SK-N-SH (cell line): Measurements from ENCODE around the gene USP10. TPM values are rescaled to one million over a fixed set of nuclear protein-coding genes. Genes with fewer than 3 reads are reported as not detected.

Source experiments
- CTCF ChIA-PET: fragments of 300-600, 350-600 bp; formaldehyde crosslinking; extraction: SDS; loops from one replicate; lab custom pipeline; 2021; lab: Yijun Ruan, JAX
- POLR2A ChIA-PET: fragments of 350-600 bp; sonication (Branson Sonifier 250); formaldehyde crosslinking; extraction: SDS; loops from one replicate; lab custom pipeline; 2020; ENCODE audit warnings: antibody characterized with exemption, inconsistent platforms; lab: Yijun Ruan, JAX
- DNase-seq: peaks from one replicate; pipeline ENCODE4 v3.0.0; 2012
- H2AFZ ChIP-seq: fragments of 200-600 bp; sonication (generic); 2 replicates; pipeline ENCODE4 v1.8.1; 2016; ENCODE audit warnings: antibody characterized with exemption, mild to moderate bottlenecking, low read depth
- H3F3A ChIP-seq: fragments of 200-600 bp; sonication (generic); replicated peaks from 2 replicates; pipeline ENCODE3; 2016; ENCODE audit warnings: antibody characterized with exemption, mild to moderate bottlenecking; ENCODE audit not compliant: insufficient read depth
- H3K27ac ChIP-seq, 2 experiments: fragments of 200-500 bp in 1 of 2; fragments of 200-600 bp in 1 of 2; sonication (Bioruptor generic) in 1 of 2; sonication (generic), shearing (Covaris generic) in 1 of 2; 2 replicates each; pipeline versions ENCODE4 v1.5.1 to v1.6.1; 2014 to 2016; ENCODE audit warnings: low read depth in 2 of 2, inconsistent platforms in 1 of 2, low read length in 1 of 2, mild to moderate bottlenecking in 1 of 2, mixed read lengths in 1 of 2
- H3K27me3 ChIP-seq: fragments of 200-600 bp; sonication (generic), shearing (Covaris generic); 2 replicates; pipeline ENCODE4 v1.6.1; 2016; ENCODE audit warnings: mixed run types; ENCODE audit not compliant: insufficient read depth
- H3K36me3 ChIP-seq, 2 experiments: fragments of 200-500 bp in 1 of 2; fragments of 200-600 bp in 1 of 2; sonication (Bioruptor generic) in 1 of 2; sonication (generic) in 1 of 2; replicated peaks in 1 of 2; 2 replicates each; pipeline versions ENCODE3 to v1.5.1; 2014 to 2016; ENCODE audit warnings: low read length in 1 of 2, mild to moderate bottlenecking in 1 of 2; ENCODE audit not compliant: insufficient read depth in 2 of 2, control insufficient read depth in 1 of 2
- H3K4me1 ChIP-seq, 2 experiments: fragments of 200-500 bp in 1 of 2; fragments of 200-600 bp in 1 of 2; sonication (Bioruptor generic) in 1 of 2; sonication (generic), shearing (Covaris generic) in 1 of 2; 2 replicates each; pipeline versions ENCODE4 v1.5.1 to v1.6.1; 2014 to 2016; ENCODE audit warnings: low read depth in 1 of 2, low read length in 1 of 2, mixed run types in 1 of 2; ENCODE audit not compliant: insufficient read depth in 2 of 2, control insufficient read depth in 1 of 2
- H3K4me2 ChIP-seq: fragments of 200-600 bp; sonication (generic), shearing (Covaris generic); 2 replicates; pipeline ENCODE4 v1.6.1; 2017; ENCODE audit warnings: mixed run types
- H3K4me3 ChIP-seq, 2 experiments: fragments of 200-500 bp in 1 of 2; fragments of 200-600 bp in 1 of 2; sonication (Bioruptor generic) in 1 of 2; sonication (generic), shearing (Covaris generic) in 1 of 2; 2 replicates each; pipeline versions ENCODE4 v1.5.1 to v1.8.1; 2014 to 2016; ENCODE audit warnings: low read depth in 2 of 2, inconsistent platforms in 1 of 2, low read length in 1 of 2, mild to moderate bottlenecking in 1 of 2, mixed read lengths in 1 of 2, moderate library complexity in 1 of 2
- H3K79me2 ChIP-seq: fragments of 200-600 bp; sonication (generic); 2 replicates; pipeline ENCODE4 v1.8.1; 2017; ENCODE audit warnings: mild to moderate bottlenecking; ENCODE audit not compliant: insufficient read depth
- H3K9ac ChIP-seq: fragments of 200-600 bp; sonication (generic); 2 replicates; pipeline ENCODE4 v1.6.1; 2017; ENCODE audit warnings: mixed run types
- H3K9me2 ChIP-seq: fragments of 200-600 bp; sonication (generic); 2 replicates; pipeline ENCODE4 v1.6.1; 2017; ENCODE audit warnings: mixed run types
- H3K9me3 ChIP-seq: fragments of 200-600 bp; sonication (generic); 2 replicates; pipeline ENCODE4 v1.6.1; 2017; ENCODE audit warnings: mixed run types, mild to moderate bottlenecking, moderate library complexity
- H4K20me1 ChIP-seq: fragments of 200-600 bp; sonication (generic); 2 replicates; pipeline ENCODE4 v1.6.1; 2017; ENCODE audit warnings: mild to moderate bottlenecking, mixed run types; ENCODE audit not compliant: insufficient read depth
- CHD2 ChIP-seq: fragments of 150-350 bp; IDR thresholded peaks from 2 replicates; pipeline ENCODE4 v1.6.1; 2018; ENCODE audit warnings: low read length; ENCODE audit not compliant: partially characterized antibody
- EP300 ChIP-seq, 2 experiments: IDR thresholded peaks; 2 replicates each; pipeline versions ENCODE4 v1.4.0 to v1.6.1; 2012; ENCODE audit warnings: borderline replicate concordance in 1 of 2, low read depth in 1 of 2, low read length in 1 of 2
- FOSL2 ChIP-seq: IDR thresholded peaks from 2 replicates; pipeline ENCODE4 v1.4.0; 2012; ENCODE audit warnings: low read depth, mild to moderate bottlenecking, moderate library complexity, borderline replicate concordance
- FOXJ3 ChIP-seq: sonication (generic); formaldehyde crosslinking; IDR thresholded peaks from 2 replicates; pipeline ENCODE4 v1.5.1; 2020; ENCODE audit warnings: mild to moderate bottlenecking, missing genetic modification reagents
- JUND ChIP-seq: IDR thresholded peaks from 2 replicates; pipeline ENCODE4 v1.4.0; 2012
- MAX ChIP-seq: IDR thresholded peaks from 2 replicates; pipeline ENCODE4 v1.4.0; 2012; ENCODE audit warnings: low read depth
- MXI1 ChIP-seq: IDR thresholded peaks from 2 replicates; pipeline ENCODE4 v1.6.1; 2012; ENCODE audit warnings: mild to moderate bottlenecking, low read depth, low read length, improper control_type of control experiment
- RAD21 ChIP-seq: IDR thresholded peaks from 2 replicates; pipeline ENCODE4 v1.6.1; 2012; ENCODE audit warnings: mild to moderate bottlenecking, low read length
- SMC3 ChIP-seq: IDR thresholded peaks from 2 replicates; pipeline ENCODE4 v1.6.1; 2012; ENCODE audit warnings: low read depth, low read length, improper control_type of control experiment
- TCF12 ChIP-seq: IDR thresholded peaks from 2 replicates; pipeline ENCODE4 v1.4.0; 2012
- TEAD4 ChIP-seq: IDR thresholded peaks from 2 replicates; pipeline ENCODE4 v1.4.0; 2012; ENCODE audit warnings: mild to moderate bottlenecking, borderline replicate concordance; ENCODE audit not compliant: insufficient read depth
- USF2 ChIP-seq: fragments of 150-350 bp; IDR thresholded peaks from 2 replicates; pipeline ENCODE4 v1.6.1; 2017; ENCODE audit warnings: antibody characterized with exemption, low read length, low read depth, borderline replicate concordance
- YY1 ChIP-seq: IDR thresholded peaks from 2 replicates; pipeline ENCODE4 v1.4.0; 2012; ENCODE audit warnings: low read depth, mild to moderate bottlenecking
- WGBS: methylation state at CpG from one replicate; pipeline ENCODE4 v1.1.6; 2017; ENCODE audit warnings: low lambda C conversion rate; 5-methylcytosine and 5-hydroxymethylcytosine counted together
- polyA plus RNA-seq, 3 experiments: library from polyadenylated mRNA; depleted of rRNA; stranded (reverse); fragments of >200 nt; gene quantifications; 2 replicates each; pipeline ENCODE4 v1.2.3, GENCODE V29; 2012
- TF ChIP-seq, protein P1 (sequence below): IDR thresholded peaks from 2 replicates; pipeline ENCODE4; 2012
- TF ChIP-seq, protein P2 (sequence below): fragments of 150-350 bp; IDR thresholded peaks from 2 replicates; pipeline ENCODE4 v1.6.1; 2016; ENCODE audit warnings: mild to moderate bottlenecking, low read depth, low read length
- TF ChIP-seq, protein P3 (sequence below): IDR thresholded peaks from 2 replicates; pipeline ENCODE4 v1.4.0; 2012; ENCODE audit warnings: low read depth, borderline replicate concordance

The USP10 gene
- polyA plus RNA-seq, 1 of the 3 experiments (the other 2 are of a cell fraction) = 49.2 TPM

DNA sequence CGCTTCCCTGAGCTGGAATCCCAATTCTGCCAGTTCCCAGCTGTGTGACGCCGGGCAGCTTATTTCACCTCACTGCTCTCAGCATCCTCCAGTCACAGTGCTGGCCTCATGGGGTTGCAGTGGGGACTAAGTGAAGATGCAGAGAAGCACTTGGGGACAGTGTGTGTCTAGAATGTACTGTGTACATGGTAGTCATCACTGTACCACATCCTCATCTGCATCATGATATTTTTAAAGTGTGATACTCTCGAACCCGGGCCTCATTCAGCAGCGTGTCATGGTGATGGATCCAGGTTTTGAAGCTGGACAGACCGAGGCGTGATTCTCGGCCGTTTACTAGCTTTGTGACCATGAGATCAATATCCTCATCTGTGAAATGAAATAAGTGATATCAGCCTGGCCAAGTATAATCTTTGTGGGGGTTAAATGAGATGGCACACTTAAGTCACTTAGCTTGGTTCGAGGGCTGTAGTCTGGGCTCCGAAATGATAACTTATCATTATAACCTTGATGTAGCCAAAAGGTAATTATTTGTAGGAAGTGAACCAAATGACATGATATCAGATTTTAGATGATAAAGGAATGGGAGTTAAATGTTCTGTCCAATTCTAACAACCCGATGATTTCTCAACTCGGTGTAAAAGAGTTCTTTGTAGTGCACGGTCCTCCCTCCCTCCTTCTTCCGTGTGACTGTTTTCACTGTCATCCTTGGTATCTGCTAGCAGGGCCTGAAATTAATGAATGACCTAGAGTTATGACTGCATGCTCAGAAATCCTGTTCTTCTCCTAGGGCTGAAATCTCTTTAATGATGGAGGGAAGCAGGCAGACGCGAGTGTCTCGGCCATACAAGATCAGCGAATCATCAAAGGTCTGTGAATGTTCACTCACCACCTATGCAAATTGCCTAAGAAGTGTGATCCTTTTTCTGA lies 49.5 kb upstream of the USP10 start:
- Histone ChIP-seq H4K20me1 (peaks cover 10% of the 10 kb centered on the region), H3K27me3 (no peaks in the 10 kb centered on the region), H3K9me2 (no peaks in the 10 kb centered on the region), H3F3A (peaks cover 18% of the 10 kb centered on the region), H2AFZ (no peak overlapping the region), H3K9ac (peak overlapping the region; percentile 17; the same call in 1 of the 2 replicates), H3K4me3 (peak overlapping the region in 1 of 2 experiments; percentile 31; a peak in 1 of 4 replicates), H3K4me1 (peaks cover 0 to 14% of the 10 kb centered on the region in 2 experiments; a peak in 1 of 4 replicates), H3K9me3 (no peaks in the 10 kb centered on the region), H3K27ac (peak overlapping the region in 1 of 2 experiments; percentile 62; a peak in 2 of 4 replicates), H3K4me2 (peak overlapping the region; percentile 96), H3K36me3 (peaks cover 8 to 24% of the 10 kb centered on the region in 2 experiments), H3K79me2 (peaks cover 55% of the 10 kb centered on the region; the same call in 1 of the 2 replicates)
- TF ChIP-seq JUND (peak; percentile 38; the same call in 1 of the 2 replicates), TCF12 (peak; percentile 69), EP300 (IDR thresholded peaks at IDR 0.05; ENCODE audit: borderline replicate concordance in 1 of 2, low read depth in 1 of 2, low read length in 1 of 2) (0 out of 4 replicates have a peak, but pooled peaks of 1 of the 2 experiments have one; percentile 8), MAX (peak; percentile 43; the same call in 1 of the 2 replicates), TEAD4 (peak; percentile 15; the same call in 1 of the 2 replicates), YY1 (no peak), RAD21 (no peak), FOSL2 (peak; percentile 55; the same call in 1 of the 2 replicates)
- TF ChIP-seq, protein P1, sequence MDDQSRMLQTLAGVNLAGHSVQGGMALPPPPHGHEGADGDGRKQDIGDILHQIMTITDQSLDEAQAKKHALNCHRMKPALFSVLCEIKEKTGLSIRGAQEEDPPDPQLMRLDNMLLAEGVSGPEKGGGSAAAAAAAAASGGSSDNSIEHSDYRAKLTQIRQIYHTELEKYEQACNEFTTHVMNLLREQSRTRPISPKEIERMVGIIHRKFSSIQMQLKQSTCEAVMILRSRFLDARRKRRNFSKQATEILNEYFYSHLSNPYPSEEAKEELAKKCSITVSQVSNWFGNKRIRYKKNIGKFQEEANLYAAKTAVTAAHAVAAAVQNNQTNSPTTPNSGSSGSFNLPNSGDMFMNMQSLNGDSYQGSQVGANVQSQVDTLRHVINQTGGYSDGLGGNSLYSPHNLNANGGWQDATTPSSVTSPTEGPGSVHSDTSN = peak; percentile 63
- WGBS = 62% methylated on average over 20 of the region's 20 CpGs
- no peak for DNase-seq
- CTCF ChIA-PET = interaction anchor here (1.1 to 1.8 kb wide), 4 partner anchors 12 to 321 kb away, joined by 3 to 8 read pairs (median 6); no protein-coding TSS in a partner anchor
- POLR2A ChIA-PET = no interaction called here

- 93% methylated on average over 7 of the region's 7 CpGs for WGBS
- no peak for TF ChIP-seq FOXJ3
- TF ChIP-seq CHD2 = no peak
- no peak for TF ChIP-seq RAD21
- no peak for TF ChIP-seq YY1
- TF ChIP-seq TCF12 = no peak
- no peak for TF ChIP-seq MXI1
- no peak for TF ChIP-seq SMC3
- TF ChIP-seq, protein P2, sequence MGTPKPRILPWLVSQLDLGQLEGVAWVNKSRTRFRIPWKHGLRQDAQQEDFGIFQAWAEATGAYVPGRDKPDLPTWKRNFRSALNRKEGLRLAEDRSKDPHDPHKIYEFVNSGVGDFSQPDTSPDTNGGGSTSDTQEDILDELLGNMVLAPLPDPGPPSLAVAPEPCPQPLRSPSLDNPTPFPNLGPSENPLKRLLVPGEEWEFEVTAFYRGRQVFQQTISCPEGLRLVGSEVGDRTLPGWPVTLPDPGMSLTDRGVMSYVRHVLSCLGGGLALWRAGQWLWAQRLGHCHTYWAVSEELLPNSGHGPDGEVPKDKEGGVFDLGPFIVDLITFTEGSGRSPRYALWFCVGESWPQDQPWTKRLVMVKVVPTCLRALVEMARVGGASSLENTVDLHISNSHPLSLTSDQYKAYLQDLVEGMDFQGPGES = no peak
- TF ChIP-seq, protein P3, sequence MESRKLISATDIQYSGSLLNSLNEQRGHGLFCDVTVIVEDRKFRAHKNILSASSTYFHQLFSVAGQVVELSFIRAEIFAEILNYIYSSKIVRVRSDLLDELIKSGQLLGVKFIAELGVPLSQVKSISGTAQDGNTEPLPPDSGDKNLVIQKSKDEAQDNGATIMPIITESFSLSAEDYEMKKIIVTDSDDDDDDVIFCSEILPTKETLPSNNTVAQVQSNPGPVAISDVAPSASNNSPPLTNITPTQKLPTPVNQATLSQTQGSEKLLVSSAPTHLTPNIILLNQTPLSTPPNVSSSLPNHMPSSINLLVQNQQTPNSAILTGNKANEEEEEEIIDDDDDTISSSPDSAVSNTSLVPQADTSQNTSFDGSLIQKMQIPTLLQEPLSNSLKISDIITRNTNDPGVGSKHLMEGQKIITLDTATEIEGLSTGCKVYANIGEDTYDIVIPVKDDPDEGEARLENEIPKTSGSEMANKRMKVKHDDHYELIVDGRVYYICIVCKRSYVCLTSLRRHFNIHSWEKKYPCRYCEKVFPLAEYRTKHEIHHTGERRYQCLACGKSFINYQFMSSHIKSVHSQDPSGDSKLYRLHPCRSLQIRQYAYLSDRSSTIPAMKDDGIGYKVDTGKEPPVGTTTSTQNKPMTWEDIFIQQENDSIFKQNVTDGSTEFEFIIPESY = no peak
- TF ChIP-seq EP300 (IDR thresholded peaks at IDR 0.05; ENCODE audit: borderline replicate concordance in 1 of 2, low read depth in 1 of 2, low read length in 1 of 2) = no peak
- TF ChIP-seq, protein P1 = no peak
- no peak for TF ChIP-seq TEAD4
- TF ChIP-seq USF2 = no peak
Measured at GRCh38 chr16:84652566-84652965, 47.2 kb upstream of the USP10 start.

More at GRCh38 chr16:84652566-84652965, 47.2 kb upstream of the USP10 start:
- H3K27ac ChIP-seq = no peak overlapping the region
- no peaks in the 10 kb centered on the region for H3K27me3 ChIP-seq
- peaks cover 15% of the 10 kb centered on the region for H3F3A ChIP-seq
- H4K20me1 ChIP-seq = peaks cover 10% of the 10 kb centered on the region
- H3K9me3 ChIP-seq = no peaks in the 10 kb centered on the region
- DNase-seq = no peak
- H3K4me3 ChIP-seq = no peak overlapping the region
- no peak overlapping the region for H3K9ac ChIP-seq
- H3K4me2 ChIP-seq = no peak overlapping the region
- ChIA-PET CTCF (interaction anchor here (0.9 to 3.1 kb wide), 4 partner anchors 10 to 73 kb away, joined by 3 to 12 read pairs (median 4); no protein-coding TSS in a partner anchor), POLR2A (no interaction called here)
- peaks cover 67% of the 10 kb centered on the region; the same call in 1 of the 2 replicates for H3K79me2 ChIP-seq
- peaks cover 17 to 28% of the 10 kb centered on the region in 2 experiments for H3K36me3 ChIP-seq
- no peaks in the 10 kb centered on the region for H3K9me2 ChIP-seq
- H3K4me1 ChIP-seq = peaks cover 0 to 12% of the 10 kb centered on the region in 2 experiments; a peak in 1 of 4 replicates
- no peak overlapping the region for H2AFZ ChIP-seq
